Brain microvascular endothelial cell (primary cell): Measurements from ENCODE around the gene MBNL1.
"Not testable (repeated sequence)": the region's sequence is repeated elsewhere in the genome, so short reads cannot be mapped to it uniquely, and the experiment has no call there.

Experiments
- DNase-seq: peaks from one replicate; pipeline ENCODE4 v3.0.0-alpha.2; 2020
- H3K27ac ChIP-seq: fragments of 250-450 bp; sonication (Bioruptor Pico); 2 replicates; pipeline ENCODE4 v1.5.1; 2020; ENCODE audit warnings: mild to moderate bottlenecking, moderate library complexity
- H3K27me3 ChIP-seq: fragments of 250-450 bp; sonication (Bioruptor Pico); replicated peaks from 2 replicates; pipeline ENCODE4 v1.5.1; 2020; ENCODE audit warnings: mild to moderate bottlenecking
- H3K36me3 ChIP-seq: fragments of 250-450 bp; sonication (Bioruptor Pico); replicated peaks from 2 replicates; pipeline ENCODE4 v1.5.1; 2020; ENCODE audit warnings: mild to moderate bottlenecking
- H3K4me3 ChIP-seq: 2 replicates; pipeline ENCODE4 v1.5.1; 2011; ENCODE audit warnings: low read depth, mild to moderate bottlenecking, control low read depth, low read length, moderate library complexity
- CTCF ChIP-seq: IDR thresholded peaks from 2 replicates; pipeline ENCODE4 v1.5.1; 2011; ENCODE audit warnings: low read depth, mild to moderate bottlenecking, moderate library complexity, low read length, control low read depth, inconsistent platforms; ENCODE audit errors: missing control alignments
- in situ Hi-C: cut with HindIII; loops from 2 replicates; pipeline ENCODE4 v1.10.0; 2017; ENCODE audit warnings: low sequenced_read_pairs, low pct_ligation_motif_present

MBNL1 gene

GRCh38 chr3:152419748-152420147, 151.0 kb downstream of the MBNL1 start:
- no peak overlapping the region for H3K27ac ChIP-seq
- in situ Hi-C loops: no loop called here
- H3K36me3 ChIP-seq: peaks cover 33% of the 10 kb centered on the region
- TF ChIP-seq CTCF: no peak
- H3K4me3 ChIP-seq: no peak overlapping the region
- no peaks in the 10 kb centered on the region for H3K27me3 ChIP-seq
- DNase-seq: no peak

GRCh38 chr3:152421162-152421561, 152.4 kb downstream of the MBNL1 start:
- no peaks in the 10 kb centered on the region for H3K27me3 ChIP-seq
- no peak overlapping the region for H3K27ac ChIP-seq
- peaks cover 33% of the 10 kb centered on the region for H3K36me3 ChIP-seq
- no peak for DNase-seq
- in situ Hi-C loops: no loop called here
- TF ChIP-seq CTCF: no peak
- H3K4me3 ChIP-seq: no peak overlapping the region

GRCh38 chr3:152426393-152426792, 157.7 kb downstream of the MBNL1 start:
- Histone ChIP-seq H3K4me3 (no peak overlapping the region), H3K36me3 (peaks cover 7% of the 10 kb centered on the region), H3K27ac (no peak overlapping the region), H3K27me3 (no peaks in the 10 kb centered on the region)
- in situ Hi-C loops: no loop called here
- no peak for DNase-seq
- no peak for TF ChIP-seq CTCF

GRCh38 chr3:152428577-152428976, 159.8 kb downstream of the MBNL1 start:
- in situ Hi-C loops: no loop called here
- H3K27ac ChIP-seq: no peak overlapping the region
- TF ChIP-seq CTCF: no peak

GRCh38 chr3:152430223-152431002, 161.7 kb downstream of the MBNL1 start:
- no peak for TF ChIP-seq CTCF
- Histone ChIP-seq H3K36me3 (peaks cover 14% of the 10 kb centered on the region), H3K27me3 (no peaks in the 10 kb centered on the region), H3K27ac (no peak overlapping the region), H3K4me3 (no peak overlapping the region)
- DNase-seq: no peak
- in situ Hi-C loops: no loop called here

More at GRCh38 chr3:152428577-152428976, 159.8 kb downstream of the MBNL1 start:
- no peak overlapping the region for H3K4me3 ChIP-seq
- peaks cover 7% of the 10 kb centered on the region for H3K36me3 ChIP-seq
- DNase-seq: no peak
- no peaks in the 10 kb centered on the region for H3K27me3 ChIP-seq

- no peak for TF ChIP-seq CTCF
- DNase-seq: no peak
- Histone ChIP-seq H3K4me3 (no peak overlapping the region), H3K27ac (no peak overlapping the region), H3K36me3 (peaks cover 14% of the 10 kb centered on the region), H3K27me3 (no peaks in the 10 kb centered on the region)
- in situ Hi-C loops: no loop called here
Measured at GRCh38 chr3:152434142-152434541, 165.4 kb downstream of the MBNL1 start.

GRCh38 chr3:152435210-152435609, 166.5 kb downstream of the MBNL1 start:
- H3K4me3 ChIP-seq, DNase-seq, in situ Hi-C loops, H3K27me3 ChIP-seq, H3K27ac ChIP-seq: not testable (repeated sequence)
- H3K36me3 ChIP-seq: peaks cover 14% of the 10 kb centered on the region
